G401 (cell line): Measurements from ENCODE around the gene NR2F6. TPM values are rescaled to one million over a fixed set of nuclear protein-coding genes. Genes with fewer than 3 reads are reported as not detected.
A peak's percentile ranks its signal among the peaks of the same experiment; 100 is the strongest.

Source experiments
- DNase-seq: peaks from one replicate; pipeline ENCODE4 v3.0.0-alpha.2; 2015; ENCODE audit warnings: low spot score
- in situ Hi-C: cut with HindIII; loops from 2 replicates; pipeline ENCODE4 v1.10.0; 2016; ENCODE audit warnings: low sequenced_read_pairs, mixed read lengths
- total RNA-seq: library from RNA; depleted of rRNA; stranded (reverse); fragments of >200 nt; shearing (Covaris generic); gene quantifications from 2 replicates; pipeline ENCODE4 v1.2.3, GENCODE V29; 2014

NR2F6 gene
- total RNA-seq, 1 experiment from 2014 or later: 232 TPM

DNA sequence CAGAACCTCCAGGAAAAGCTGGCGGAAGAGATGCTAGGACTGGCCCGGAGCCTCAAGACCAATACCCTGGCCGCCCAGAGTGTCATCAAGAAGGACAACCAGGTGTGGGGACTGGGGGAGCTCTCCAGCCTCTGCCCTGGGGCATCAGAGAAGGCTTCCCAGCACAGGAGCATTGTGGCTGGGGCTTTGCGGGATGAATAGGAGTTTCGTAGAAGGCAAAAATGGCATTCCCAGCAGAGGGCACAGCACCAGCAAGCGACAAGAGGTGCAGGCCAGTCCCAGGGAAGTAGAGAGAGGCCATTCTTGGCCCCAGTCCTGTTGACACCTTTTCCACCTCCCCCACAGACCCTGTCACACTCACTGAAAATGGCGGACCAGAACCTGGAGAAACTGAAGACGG, 26.4 kb downstream of the NR2F6 start:
- in situ Hi-C loops: no loop called here
- no peak for DNase-seq

GRCh38 chr19:17216058-17216670, 29.6 kb downstream of the NR2F6 start:
- in situ Hi-C loops: no loop called here
- DNase-seq: no peak

GRCh38 chr19:17215127-17215971, 30.4 kb downstream of the NR2F6 start, which contains the start of gene USE1:
Gene USE1 (plus strand): TSS chr19:17215357. CDS start chr19:17215406, 49 bp downstream.
- in situ Hi-C loops: no loop called here

GRCh38 chr19:17214508-17215126, 31.1 kb downstream of the NR2F6 start:
- no peak for DNase-seq
- in situ Hi-C loops: no loop called here

More at GRCh38 chr19:17215127-17215971, 30.4 kb downstream of the NR2F6 start, which contains the start of gene USE1:
- peak; percentile 94 for DNase-seq

DNA sequence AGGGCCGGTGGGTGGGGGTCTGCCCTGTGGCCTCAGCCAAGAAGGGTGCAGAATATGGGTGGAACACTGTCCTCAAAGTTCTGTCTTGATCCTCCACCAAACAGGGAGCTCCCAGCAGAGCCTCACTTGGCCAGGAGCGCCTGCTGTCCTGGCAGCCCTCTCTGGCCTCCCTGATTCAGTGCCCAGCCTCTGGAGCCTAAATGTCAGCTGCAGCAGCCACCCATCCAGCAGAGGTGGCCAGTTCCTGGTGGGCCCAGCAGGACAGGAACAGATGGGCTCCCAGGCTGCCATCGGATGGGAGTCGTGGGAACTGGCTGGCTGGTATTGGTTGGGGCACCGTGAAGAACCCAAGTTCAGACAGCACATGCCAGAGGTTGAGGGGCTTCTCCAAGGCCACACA, 32.4 kb downstream of the NR2F6 start:
- DNase-seq: no peak
- in situ Hi-C loops: no loop called here

DNA sequence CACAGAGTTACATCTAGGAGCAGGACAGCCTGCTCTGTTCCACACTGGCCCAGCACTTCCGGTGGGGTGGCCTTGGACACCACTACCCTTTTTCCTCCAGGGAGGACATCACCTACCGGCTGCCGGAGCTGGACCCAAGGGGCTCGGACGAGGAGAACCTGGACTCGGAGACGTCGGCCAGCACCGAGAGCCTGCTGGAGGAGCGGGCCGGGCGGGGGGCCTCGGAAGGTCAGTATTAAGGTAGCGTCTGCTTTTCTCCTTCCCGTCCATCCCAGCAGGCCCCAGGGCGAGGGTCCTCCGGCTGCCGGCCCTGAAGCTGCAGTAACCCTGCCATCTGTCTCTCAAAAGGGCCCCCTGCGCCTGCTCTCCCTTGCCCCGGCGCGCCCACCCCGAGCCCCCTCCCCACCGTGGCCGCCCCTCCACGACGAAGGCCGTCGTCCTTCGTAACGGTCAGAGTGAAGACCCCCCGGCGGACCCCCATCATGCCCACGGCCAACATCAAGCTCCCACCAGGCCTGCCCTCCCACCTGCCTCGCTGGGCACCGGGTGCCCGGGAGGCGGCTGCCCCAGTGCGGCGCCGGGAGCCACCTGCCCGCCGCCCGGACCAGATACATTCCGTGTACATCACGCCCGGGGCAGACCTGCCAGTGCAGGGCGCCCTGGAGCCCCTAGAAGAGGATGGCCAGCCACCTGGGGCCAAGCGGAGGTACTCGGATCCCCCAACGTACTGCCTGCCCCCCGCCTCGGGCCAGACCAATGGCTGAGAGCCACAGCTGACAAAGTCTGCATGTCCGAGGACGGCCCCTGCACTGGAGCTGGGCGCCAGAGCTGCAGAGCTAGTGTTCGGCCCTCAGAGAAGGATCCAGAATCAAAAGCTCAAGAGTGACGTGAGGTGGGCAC, 33.9 kb downstream of the NR2F6 start:
- in situ Hi-C loops: no loop called here
- DNase-seq: no peak

DNA sequence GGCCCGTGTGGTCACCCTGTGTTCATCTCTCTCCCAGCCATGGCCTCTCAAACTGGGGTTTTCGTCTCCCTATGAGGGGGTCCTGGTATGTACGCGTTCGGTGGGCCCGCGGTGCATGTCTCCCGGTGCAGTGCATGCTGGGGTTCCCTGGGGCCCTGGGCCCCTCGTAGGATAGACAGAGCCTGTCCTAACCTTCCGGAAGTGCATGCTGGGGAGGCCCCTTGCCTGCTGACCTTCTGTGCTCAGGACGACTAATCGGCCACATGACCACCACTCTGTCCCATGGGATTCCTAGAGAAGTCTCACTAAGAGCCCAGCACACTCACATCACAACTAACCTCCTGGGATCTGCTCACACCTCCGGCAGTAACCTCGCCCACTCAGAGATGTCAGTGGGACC, 35.4 kb downstream of the NR2F6 start:
- DNase-seq: no peak
- in situ Hi-C loops: no loop called here

DNA sequence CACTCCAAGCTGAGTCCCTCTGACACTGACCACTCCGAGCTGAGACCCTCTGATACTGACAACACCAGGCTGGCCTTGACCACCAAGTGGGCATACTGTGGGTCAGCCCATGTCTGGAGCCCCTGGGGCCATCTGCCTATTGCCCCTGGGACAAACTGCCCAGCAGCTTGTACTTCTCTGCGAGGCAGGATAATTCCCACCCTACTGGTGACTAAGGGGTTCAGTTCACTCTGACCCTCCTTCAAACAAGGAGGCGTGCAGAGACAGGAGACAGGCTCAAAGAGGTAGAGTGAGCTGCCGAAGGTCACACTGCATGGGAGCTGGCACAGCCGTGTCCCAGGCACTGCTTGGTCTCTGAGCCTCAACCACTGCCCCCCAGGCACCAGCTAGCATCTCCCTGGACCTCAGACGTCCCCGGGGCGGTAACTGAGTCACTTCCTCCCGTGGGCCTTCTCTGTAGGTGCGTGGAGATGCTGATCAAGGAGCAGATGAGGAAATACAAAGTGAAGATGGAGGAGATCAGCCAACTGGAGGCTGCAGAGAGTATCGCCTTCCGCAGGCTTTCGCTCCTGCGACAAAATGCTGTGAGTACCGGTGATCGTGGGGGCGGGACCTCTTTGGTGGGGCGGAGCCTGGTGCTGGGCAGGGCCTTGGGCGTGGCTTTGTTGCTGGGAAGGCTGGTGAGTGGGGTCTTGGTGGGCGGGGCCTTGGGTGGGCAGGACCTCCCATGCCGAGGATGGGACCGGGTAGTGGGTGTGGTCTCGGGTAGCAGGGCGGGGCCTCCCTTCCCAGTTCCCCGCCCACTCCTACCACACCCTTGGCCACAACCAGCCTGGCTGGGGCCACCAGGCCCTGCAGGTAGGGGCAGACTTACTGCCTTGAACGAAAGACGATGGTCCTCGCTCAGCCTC, 36.3 kb downstream of the NR2F6 start:
- peak; percentile 42 for DNase-seq
- in situ Hi-C loops: no loop called here

GRCh38 chr19:17206736-17207581, 38.8 kb downstream of the NR2F6 start:
- in situ Hi-C loops: no loop called here
- DNase-seq: no peak

DNA sequence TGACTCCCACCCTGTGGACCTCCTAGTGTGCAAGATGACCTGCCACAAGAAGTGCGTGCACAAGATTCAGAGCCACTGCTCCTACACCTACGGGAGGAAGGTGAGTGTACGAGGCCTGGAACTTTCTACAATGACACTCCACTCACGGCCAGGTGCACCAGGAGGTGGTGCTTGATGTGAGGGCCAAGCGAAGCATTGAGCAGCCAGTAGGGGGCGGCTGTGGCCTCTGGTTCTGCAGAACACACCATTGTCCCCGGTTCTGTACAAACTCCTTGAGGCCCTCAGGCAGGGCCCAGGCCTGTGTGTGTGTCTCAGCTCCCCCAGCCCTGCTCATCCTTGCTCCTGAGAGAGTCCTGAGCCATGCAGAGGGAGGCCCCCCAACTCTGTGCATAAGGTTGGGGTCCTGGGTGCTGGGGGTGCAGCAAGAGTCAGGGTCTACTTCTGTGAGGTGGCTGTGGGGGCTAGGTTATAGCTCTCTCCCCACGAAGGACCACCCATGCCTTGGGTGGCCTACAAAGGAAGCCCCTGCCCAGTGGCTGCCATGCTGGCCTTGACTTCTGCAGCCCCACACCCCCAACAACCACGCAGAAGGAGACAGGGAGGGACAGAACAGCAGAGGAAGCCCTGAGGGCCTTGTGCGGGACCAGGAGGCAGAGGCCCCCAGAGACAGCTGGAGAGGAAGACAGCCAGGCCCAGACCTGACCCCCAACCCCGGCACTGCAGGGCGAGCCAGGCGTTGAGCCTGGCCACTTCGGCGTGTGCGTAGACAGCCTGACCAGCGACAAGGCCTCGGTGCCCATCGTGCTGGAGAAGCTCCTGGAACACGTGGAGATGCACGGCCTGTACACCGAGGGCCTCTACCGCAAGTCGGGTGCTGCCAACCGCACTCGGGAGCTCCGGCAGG, 40.2 kb downstream of the NR2F6 start:
- in situ Hi-C loops: no loop called here
- DNase-seq: peak; percentile 56

DNA sequence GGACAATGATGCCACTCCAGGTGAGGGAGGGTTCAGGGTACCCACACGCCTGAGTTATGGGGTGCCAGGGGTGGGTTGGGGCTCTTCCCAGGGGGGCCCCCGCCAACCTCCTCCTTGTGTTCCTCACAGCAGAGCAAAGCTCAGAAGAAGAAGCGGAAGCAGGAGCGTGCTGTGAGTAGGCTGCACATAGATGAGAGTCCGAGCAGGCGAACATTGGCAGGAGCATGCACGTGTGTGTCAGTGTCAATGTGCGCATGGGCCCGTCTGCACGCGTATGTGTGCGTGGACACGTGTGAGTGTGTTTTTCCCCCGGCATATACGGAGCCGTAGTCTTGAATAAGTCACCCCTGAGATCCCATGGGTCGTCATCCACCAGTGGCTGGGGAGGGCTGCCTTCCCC, 43.0 kb downstream of the NR2F6 start:
- DNase-seq: no peak
- in situ Hi-C loops: no loop called here

GRCh38 chr19:17202249-17202648, 43.5 kb downstream of the NR2F6 start:
- DNase-seq: no peak
- in situ Hi-C loops: no loop called here

- no peak for DNase-seq
- in situ Hi-C loops: no loop called here
Observed at GRCh38 chr19:17200408-17201079, 45.2 kb downstream of the NR2F6 start.

DNA sequence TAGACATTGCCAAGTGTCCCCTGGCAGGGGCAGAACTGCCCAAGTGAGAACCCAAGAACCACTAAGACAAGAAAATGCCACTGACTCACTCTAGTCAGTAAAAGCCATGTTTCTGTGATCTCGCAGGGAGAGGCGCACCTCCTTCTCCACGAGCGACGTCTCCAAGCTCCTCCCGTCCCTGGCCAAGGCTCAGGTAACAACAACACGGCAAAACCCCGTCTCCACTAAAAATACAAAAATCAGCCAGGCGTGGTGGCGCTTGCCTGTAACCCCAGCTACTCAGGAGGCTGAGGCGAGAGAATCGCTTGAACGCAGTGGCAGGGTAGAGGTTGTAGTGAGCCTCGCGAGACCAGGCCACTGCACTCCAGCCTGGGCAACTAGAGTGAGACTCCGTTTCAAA, 48.1 kb downstream of the NR2F6 start:
- in situ Hi-C loops: no loop called here
- DNase-seq: no peak

DNA sequence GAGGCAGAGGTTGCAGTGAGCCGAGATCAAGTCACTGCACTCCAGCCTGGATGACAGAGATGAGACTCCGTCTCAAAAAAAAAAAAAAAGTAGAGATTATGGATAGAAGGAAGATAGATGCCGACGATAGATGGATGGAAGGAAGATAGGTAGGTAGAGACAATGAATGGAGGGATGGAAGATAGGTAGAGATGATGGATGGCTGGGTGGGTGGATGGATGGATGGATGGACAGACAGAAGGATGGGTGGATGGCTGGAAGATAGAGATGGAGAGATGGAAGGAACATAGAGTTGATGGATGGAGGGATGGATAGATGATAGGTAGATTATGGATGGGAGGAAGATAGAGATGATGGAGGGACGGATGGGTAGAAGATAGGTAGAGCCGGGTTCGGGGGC, 49.1 kb downstream of the NR2F6 start:
- in situ Hi-C loops: no loop called here
- DNase-seq: no peak

GRCh38 chr19:17195106-17195505, 50.6 kb downstream of the NR2F6 start:
- in situ Hi-C loops: no loop called here
- DNase-seq: no peak
